Stimulated activated CD4-positive, alpha-beta T cell treated with anti-CD3 and anti-CD28 coated beads, Interleukin-1b, Interleukin-23, amount 100 ng/mL, for 1 hour (primary cell): ENCODE results near the gene KIF14.

Experiments used
- DNase-seq, 2 donors: peaks; one replicate each; pipeline ENCODE4 v3.0.0-alpha.2; 2020; ENCODE audit warnings: low read depth in 2 of 2

The KIF14 gene, protein sequence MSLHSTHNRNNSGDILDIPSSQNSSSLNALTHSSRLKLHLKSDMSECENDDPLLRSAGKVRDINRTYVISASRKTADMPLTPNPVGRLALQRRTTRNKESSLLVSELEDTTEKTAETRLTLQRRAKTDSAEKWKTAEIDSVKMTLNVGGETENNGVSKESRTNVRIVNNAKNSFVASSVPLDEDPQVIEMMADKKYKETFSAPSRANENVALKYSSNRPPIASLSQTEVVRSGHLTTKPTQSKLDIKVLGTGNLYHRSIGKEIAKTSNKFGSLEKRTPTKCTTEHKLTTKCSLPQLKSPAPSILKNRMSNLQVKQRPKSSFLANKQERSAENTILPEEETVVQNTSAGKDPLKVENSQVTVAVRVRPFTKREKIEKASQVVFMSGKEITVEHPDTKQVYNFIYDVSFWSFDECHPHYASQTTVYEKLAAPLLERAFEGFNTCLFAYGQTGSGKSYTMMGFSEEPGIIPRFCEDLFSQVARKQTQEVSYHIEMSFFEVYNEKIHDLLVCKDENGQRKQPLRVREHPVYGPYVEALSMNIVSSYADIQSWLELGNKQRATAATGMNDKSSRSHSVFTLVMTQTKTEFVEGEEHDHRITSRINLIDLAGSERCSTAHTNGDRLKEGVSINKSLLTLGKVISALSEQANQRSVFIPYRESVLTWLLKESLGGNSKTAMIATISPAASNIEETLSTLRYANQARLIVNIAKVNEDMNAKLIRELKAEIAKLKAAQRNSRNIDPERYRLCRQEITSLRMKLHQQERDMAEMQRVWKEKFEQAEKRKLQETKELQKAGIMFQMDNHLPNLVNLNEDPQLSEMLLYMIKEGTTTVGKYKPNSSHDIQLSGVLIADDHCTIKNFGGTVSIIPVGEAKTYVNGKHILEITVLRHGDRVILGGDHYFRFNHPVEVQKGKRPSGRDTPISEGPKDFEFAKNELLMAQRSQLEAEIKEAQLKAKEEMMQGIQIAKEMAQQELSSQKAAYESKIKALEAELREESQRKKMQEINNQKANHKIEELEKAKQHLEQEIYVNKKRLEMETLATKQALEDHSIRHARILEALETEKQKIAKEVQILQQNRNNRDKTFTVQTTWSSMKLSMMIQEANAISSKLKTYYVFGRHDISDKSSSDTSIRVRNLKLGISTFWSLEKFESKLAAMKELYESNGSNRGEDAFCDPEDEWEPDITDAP (N-terminal part only)

DNA sequence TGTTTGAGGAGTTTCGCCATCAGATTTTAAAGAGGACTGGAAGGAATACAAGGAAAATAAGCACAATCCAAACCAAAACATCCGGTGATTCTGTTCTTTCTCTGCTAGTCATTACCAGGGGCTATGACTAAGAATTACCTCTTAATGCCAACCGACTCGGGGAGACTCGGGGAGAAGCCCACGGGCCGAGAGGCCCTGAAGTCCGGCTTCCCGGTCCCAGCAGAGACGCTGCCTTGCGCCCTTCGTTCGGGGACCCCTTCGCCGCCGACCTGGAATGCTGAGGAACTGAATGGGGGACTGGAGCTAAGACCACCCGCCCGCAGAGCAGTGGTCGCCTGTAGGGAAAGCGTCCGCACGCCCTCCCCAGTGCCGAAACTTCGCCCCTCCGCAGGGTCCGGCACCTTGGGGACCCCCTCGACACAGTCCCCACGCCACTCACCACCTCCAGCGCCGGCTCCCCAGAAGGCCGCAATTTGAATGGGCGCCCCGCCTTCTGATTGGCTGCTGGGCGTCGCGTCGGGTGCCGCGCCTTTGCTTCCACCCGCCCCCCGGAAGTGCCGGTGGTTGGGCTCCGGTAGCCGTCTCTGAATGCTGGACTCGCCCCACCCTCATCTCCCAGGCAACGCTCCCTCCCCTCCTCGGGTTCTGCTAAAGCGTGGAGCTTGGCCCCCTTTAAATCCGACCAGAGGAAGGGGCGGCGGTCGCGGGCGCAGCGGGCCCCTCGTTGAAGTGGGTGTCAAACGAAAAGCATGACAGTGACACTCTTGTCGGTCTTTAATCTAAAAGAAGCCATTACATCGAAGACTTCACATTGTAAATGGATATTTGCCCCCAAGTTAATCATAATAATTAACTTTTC, at the start of gene KIF14:
Gene KIF14, minus strand, starts transcription at position 479 of the 859 bp plus-strand sequence. CDS start 2,028 bp downstream, outside the sequence.
- peak; percentile 65 to 76 for DNase-seq

GRCh38 chr1:200669314-200670241, 49.0 kb upstream of the KIF14 start, which contains the start of gene DDX59:
TSS of gene DDX59 (minus strand) at chr1:200669907. CDS start at chr1:200666740, 3,167 bp downstream.
- DNase-seq, result peak; percentile 67 to 87

GRCh38 chr1:200668514-200669313, 48.2 kb upstream of the KIF14 start:
- no peak for DNase-seq

- no peak for DNase-seq
These were observed 45.8 kb upstream of the KIF14 start for GRCh38 chr1:200666309-200666708.

- DNase-seq, result no peak
These were observed 45.3 kb upstream of the KIF14 start for GRCh38 chr1:200665861-200666260.

GRCh38 chr1:200660719-200661118, 40.2 kb upstream of the KIF14 start:
- no peak for DNase-seq

DNA sequence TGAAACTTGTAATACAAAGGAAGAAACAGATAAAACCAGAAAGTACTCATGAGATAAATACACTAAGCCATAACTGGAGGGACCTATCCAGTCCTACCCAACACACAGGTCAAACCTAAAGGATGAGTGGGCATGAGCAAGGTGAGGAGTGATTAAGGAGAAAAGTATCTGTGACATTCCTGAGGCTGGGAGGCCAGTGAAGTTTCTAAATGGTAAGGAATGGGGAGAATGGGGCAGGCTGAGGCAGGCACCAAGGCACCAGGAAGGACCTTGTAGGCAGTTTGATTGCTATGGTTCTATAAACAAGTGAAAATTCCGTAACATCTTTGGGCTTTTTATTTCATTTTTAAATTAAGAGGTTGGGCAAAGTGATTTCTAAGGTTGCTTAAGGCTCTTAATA, 38.7 kb upstream of the KIF14 start:
- DNase-seq, result no peak

- DNase-seq, result no peak
These were observed 37.7 kb upstream of the KIF14 start for GRCh38 chr1:200658037-200658818.

DNA sequence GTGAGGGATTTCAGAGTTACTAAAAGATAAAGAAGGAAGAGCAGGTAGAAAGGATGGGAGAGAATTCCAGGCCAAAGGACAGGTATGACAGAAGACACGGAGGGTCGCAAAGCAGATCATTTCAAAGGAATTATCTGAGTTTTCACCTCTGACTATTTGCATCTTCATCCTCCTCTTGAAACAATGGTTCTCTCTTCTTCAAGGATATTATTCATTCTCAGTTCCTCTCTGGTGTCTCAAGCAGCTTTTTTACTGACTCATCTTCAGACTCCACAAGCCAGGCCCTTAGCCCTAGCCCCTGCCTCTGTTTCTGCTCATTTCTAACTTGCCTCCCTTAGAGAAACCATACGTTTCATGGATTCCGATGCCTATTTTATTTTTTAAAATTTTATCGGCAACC, 34.1 kb upstream of the KIF14 start:
- DNase-seq, result no peak

DNA sequence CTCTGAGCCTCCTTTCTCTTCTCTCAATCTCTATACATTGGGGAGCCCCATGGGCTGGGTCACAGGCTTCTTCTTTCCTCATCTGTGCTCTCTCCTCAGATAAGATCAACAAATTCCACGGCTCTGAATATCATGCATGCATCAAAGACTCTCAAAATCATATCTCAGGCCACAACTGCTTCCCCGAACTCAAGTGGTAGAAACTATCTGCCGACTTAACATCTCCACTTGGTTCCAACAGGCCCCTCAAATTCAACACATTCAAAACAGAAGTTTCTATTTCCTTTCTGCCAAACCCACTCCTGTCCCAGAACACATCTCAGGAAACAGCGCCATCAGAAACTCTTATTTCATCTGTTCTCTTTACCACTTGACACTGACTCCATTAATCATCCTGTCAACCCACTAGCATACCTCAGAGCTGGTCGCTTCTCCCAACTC, 32.5 kb upstream of the KIF14 start:
- no peak for DNase-seq

- no peak for DNase-seq
These were observed 31.8 kb upstream of the KIF14 start for GRCh38 chr1:200652378-200652777.

DNA sequence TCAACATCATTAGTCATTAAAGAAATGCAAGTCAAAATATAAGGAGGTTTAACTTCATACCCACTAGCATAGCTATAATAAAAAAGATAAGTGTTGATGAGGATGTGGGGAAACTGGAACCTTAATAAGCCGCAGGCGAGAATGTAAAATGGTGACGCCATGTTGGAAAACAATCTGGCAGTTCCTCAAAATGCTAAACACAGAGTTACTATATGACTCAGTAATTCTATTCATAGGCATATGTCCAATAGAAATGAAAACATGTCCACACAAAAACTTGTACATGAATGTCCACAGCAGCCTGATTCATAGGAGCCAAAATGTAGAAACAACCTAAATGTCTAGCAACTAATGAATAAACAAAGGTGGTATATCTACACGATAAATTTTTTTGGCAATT, 26.0 kb upstream of the KIF14 start:
- no peak for DNase-seq

GRCh38 chr1:200644021-200644420, 23.5 kb upstream of the KIF14 start:
- no peak for DNase-seq

- DNase-seq, result no peak
These were observed 21.9 kb upstream of the KIF14 start for GRCh38 chr1:200642481-200642880.

- no peak for DNase-seq
These were observed 20.4 kb upstream of the KIF14 start for GRCh38 chr1:200640963-200641401.

DNA sequence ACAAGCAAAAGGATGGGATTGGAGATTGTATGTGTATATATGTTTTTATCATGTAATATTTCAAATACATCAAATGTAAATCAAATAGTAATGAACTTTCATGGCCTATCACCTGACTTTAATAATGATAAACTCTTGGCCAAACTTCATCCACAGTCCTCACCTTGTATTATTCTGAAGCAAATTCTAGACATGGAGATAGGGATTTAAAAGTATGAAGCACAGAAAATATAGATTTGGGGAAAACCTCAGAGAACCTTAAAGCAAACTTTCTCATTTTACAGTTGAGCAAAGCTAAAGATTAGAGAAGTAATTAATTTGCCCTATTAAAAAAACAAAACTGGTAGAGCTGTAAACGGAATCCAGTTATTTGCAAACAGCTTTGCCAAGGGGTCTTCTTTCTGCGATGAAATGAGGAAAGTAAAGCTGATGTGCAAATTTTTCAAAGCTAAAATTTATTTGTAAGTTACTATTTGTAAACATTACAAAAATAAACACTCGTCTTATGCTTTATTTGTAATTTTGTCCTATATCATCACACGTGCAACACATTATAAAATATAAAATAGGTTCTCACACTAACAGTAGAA, 19.9 kb upstream of the KIF14 start:
- DNase-seq, result no peak

- no peak for DNase-seq
These were observed 17.5 kb upstream of the KIF14 start for GRCh38 chr1:200638073-200638472.

DNA sequence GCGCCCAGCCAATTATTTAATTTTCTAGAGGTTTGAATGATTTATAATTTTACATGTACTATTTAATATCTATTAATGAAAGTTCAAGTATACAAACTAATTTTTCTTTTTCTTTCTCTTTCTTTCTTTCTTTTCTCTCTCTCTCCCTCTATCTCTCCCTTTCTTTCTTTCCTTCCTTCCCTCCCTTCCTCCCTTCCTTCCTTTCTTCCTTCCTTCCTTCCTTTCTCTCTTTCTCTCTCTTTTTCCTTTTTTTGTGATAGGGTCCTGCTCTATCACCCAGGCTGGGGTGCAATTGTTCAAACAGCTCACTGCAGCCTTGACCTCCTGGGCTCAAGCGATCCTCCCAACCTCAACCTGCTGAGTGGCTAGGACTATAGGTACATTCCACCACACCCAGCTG, 16.1 kb upstream of the KIF14 start:
- DNase-seq, result no peak
